Tongue (tissue), 3 donors: ENCODE measurements around the gene FAF2. TPM values are rescaled to one million over a fixed set of nuclear protein-coding genes. Genes with fewer than 3 reads are reported as not detected.
"Not testable (repeated sequence)": the region's sequence is repeated elsewhere in the genome, so short reads cannot be mapped to it uniquely, and the experiment has no call there.

ENCODE experiments used
- DNase-seq: peaks from one replicate; pipeline ENCODE4 v3.0.0-alpha.2; 2015
- small RNA-seq: library from RNA; depleted of rRNA; stranded (forward); fragments of <200 nt; gene quantifications from one replicate; pipeline ENCODE3, GENCODE V24; 2014; ENCODE audit warnings: low replicate concordance
- total RNA-seq: library from RNA; depleted of rRNA; stranded (reverse); fragments of >200 nt; gene quantifications from one replicate; pipeline ENCODE4 v1.2.3, GENCODE V29; 2014

The FAF2 gene
- total RNA-seq, 1 donor from 2014 or later = 24.2 TPM

- DNase-seq = no peak
Observed at GRCh38 chr5:176545388-176545736, 97.2 kb downstream of the FAF2 start.

GRCh38 chr5:176545737-176546509 is 97.7 kb downstream of the FAF2 start:
- no peak for DNase-seq

GRCh38 chr5:176547802-176548201 is 99.6 kb downstream of the FAF2 start:
- no peak for DNase-seq

- DNase-seq = no peak
Observed at GRCh38 chr5:176548967-176549444, 100.8 kb downstream of the FAF2 start, which contains the start of gene CDHR2. Gene CDHR2 (plus strand): TSS chr5:176549342. CDS start chr5:176565353, 16,011 bp downstream.

- DNase-seq = no peak
Observed at GRCh38 chr5:176549871-176550270, 101.7 kb downstream of the FAF2 start.

GRCh38 chr5:176550275-176550831 is 102.2 kb downstream of the FAF2 start:
- no peak for DNase-seq

GRCh38 chr5:176550937-176551336 is 102.8 kb downstream of the FAF2 start:
- not testable (repeated sequence) for DNase-seq

GRCh38 chr5:176552332-176552869 is 104.2 kb downstream of the FAF2 start:
- no peak for DNase-seq

- no peak for DNase-seq
Observed at GRCh38 chr5:176553260-176554085, 105.3 kb downstream of the FAF2 start.

GRCh38 chr5:176557846-176558245 is 109.7 kb downstream of the FAF2 start:
- no peak for DNase-seq

Small RNAs within 50 kb of the gene (small RNA-seq; reads per million reads assigned to genes)
- gene AC010297.1 (not detected), gene RF00019 (not detected), gene RN7SL684P (not detected)

Other genes with a start within 250 kb of the FAF2 start
- 6.8 TPM for gene SIMC1, start 210.0 kb upstream of the FAF2 start, total RNA-seq
- 31.7 TPM for gene KIAA1191, start 86.6 kb upstream of the FAF2 start, total RNA-seq
- 10.6 TPM for gene ARL10, start 82.9 kb upstream of the FAF2 start, total RNA-seq
- gene NOP16, start 59.8 kb upstream of the FAF2 start, total RNA-seq = 4.6 TPM
- 90.5 TPM for gene HIGD2A, start 59.6 kb upstream of the FAF2 start, total RNA-seq
- gene CLTB, start 31.8 kb upstream of the FAF2 start, total RNA-seq = 84.7 TPM
- 12.3 TPM for gene RNF44, start 89.0 kb downstream of the FAF2 start, total RNA-seq
- not detected for gene CDHR2, start 101.0 kb downstream of the FAF2 start, total RNA-seq
- gene GPRIN1, start 161.8 kb downstream of the FAF2 start, total RNA-seq = 0.72 TPM
- not detected for gene SNCB, start 182.1 kb downstream of the FAF2 start, total RNA-seq
- not detected for gene EIF4E1B, start 182.3 kb downstream of the FAF2 start, total RNA-seq
- 20.5 TPM for gene TSPAN17, start 199.1 kb downstream of the FAF2 start, total RNA-seq